OCI-LY7 (cell line): ENCODE results near the gene TSHZ2.

Source experiments
- CTCF ChIP-seq: fragments of 200-600 bp; sonication (generic); conservative IDR thresholded peaks from 2 replicates; pipeline ENCODE4 v1.5.1; 2014; ENCODE audit warnings: mild to moderate bottlenecking, antibody characterized with exemption, low read length, moderate library complexity, mixed read lengths
- EZH2phosphoT487 ChIP-seq: fragments of 200-600 bp; sonication (generic); IDR thresholded peaks from 2 replicates; pipeline ENCODE4 v1.6.1; 2018; ENCODE audit warnings: low read depth, borderline replicate concordance, mild to moderate bottlenecking, mixed run types, antibody characterized with exemption, low read length, moderate library complexity, mixed read lengths

GRCh38 chr20:52971498-52972189 lies 514 bp upstream of the TSHZ2 start:
- no peak for TF ChIP-seq CTCF
- no peak for TF ChIP-seq EZH2phosphoT487
